GM12878 (cell line): ENCODE data around the gene CCDC149. TPM values are rescaled to one million over a fixed set of nuclear protein-coding genes. Genes with fewer than 3 reads are reported as not detected.

ENCODE experiments used
- ATAC-seq: fragments of 200-7000 bp; cut with Tn5 transposase; 3 replicates; pipeline ENCODE4 v1.9.1; 2020; ENCODE audit warnings: mild to moderate bottlenecking, moderate library complexity
- BruUV-seq: library from RNA; stranded (reverse); fragments of 400-500 nt; replicated peaks from 2 replicates; lab custom pipeline; 2021; lab: Mats Ljungman, UMichigan
- CTCF ChIA-PET: fragments of 300-600 bp; sonication (Branson Sonifier 250); formaldehyde crosslinking; extraction: SDS; loops from one replicate; lab custom pipeline; 2021; ENCODE audit warnings: inconsistent platforms; lab: Yijun Ruan, JAX
- POLR2A ChIA-PET: fragments of 350-600 bp; formaldehyde crosslinking; extraction: SDS; loops from one replicate; lab custom pipeline; 2021; ENCODE audit warnings: inconsistent platforms; lab: Charles Lee
- RAD21 ChIA-PET: fragments of 300-600 bp; sonication (Branson Sonifier 250); formaldehyde crosslinking; loops from one replicate; lab custom pipeline; 2023; ENCODE audit warnings: antibody characterized with exemption; ENCODE audit not compliant: unreplicated experiment; lab: Charles Lee
- SMC1A ChIA-PET: fragments of 300-600 bp; sonication (Branson Sonifier 250); formaldehyde crosslinking; loops from one replicate; lab custom pipeline; 2023; ENCODE audit not compliant: unreplicated experiment, uncharacterized antibody; lab: Charles Lee
- DNase-seq: peaks from one replicate; pipeline ENCODE4 v3.0.0-alpha.2; 2011; ENCODE audit warnings: low read depth, low spot score
- FAIRE-seq: peaks from 3 replicates; lab custom pipeline; 2011; peaks lifted over from hg19 to GRCh38; lab: Jason Lieb, UNC
- H2AFZ ChIP-seq: 2 replicates; pipeline ENCODE4 v1.6.0; 2011; ENCODE audit warnings: low read depth, low read length, control low read depth; ENCODE audit not compliant: control insufficient read depth
- H3K27ac ChIP-seq: 2 replicates; pipeline ENCODE4 v1.5.1; 2011; ENCODE audit warnings: control low read depth; ENCODE audit not compliant: control insufficient read depth, insufficient read depth
- H3K27me3 ChIP-seq, 2 experiments: replicated peaks in 1 of 2; 2 replicates each; pipeline versions ENCODE4 v1.6.0 to v1.6.1; 2011; ENCODE audit warnings: low read length in 1 of 2; ENCODE audit not compliant: control insufficient read depth in 2 of 2, insufficient read depth in 2 of 2
- H3K36me3 ChIP-seq, 2 experiments: 2 replicates each; pipeline ENCODE4 v1.5.1; 2011; ENCODE audit warnings: low read length in 1 of 2; ENCODE audit not compliant: control insufficient read depth in 2 of 2, insufficient read depth in 2 of 2
- H3K4me1 ChIP-seq: 2 replicates; pipeline ENCODE4 v1.6.1; 2011; ENCODE audit warnings: mild to moderate bottlenecking, low read length, moderate library complexity, mixed read lengths; ENCODE audit not compliant: control insufficient read depth, insufficient read depth
- H3K4me2 ChIP-seq: 2 replicates; pipeline ENCODE4 v1.6.0; 2011; ENCODE audit warnings: control low read depth; ENCODE audit not compliant: control insufficient read depth, insufficient read depth
- H3K4me3 ChIP-seq: fragments of 200-600 bp; sonication (generic); 2 replicates; pipeline ENCODE4 v1.5.1; 2016
- H3K79me2 ChIP-seq: 2 replicates; pipeline ENCODE4 v1.6.0; 2011; ENCODE audit warnings: low read length; ENCODE audit not compliant: control insufficient read depth, insufficient read depth
- H3K9ac ChIP-seq: 2 replicates; pipeline ENCODE4 v1.8.0; 2011; ENCODE audit warnings: low read length, control low read depth, mixed read lengths; ENCODE audit not compliant: control insufficient read depth, insufficient read depth
- H3K9me3 ChIP-seq: replicated peaks from 3 replicates; pipeline ENCODE4 v1.5.1; 2011; ENCODE audit warnings: mild to moderate bottlenecking, low read length; ENCODE audit not compliant: control insufficient read depth, insufficient read depth
- H4K20me1 ChIP-seq: 2 replicates; pipeline ENCODE4 v1.6.0; 2011; ENCODE audit not compliant: control insufficient read depth, insufficient read depth
- ATF7 ChIP-seq: fragments of 450-650 bp; IDR thresholded peaks from 2 replicates; pipeline ENCODE4 v1.6.1; 2016; ENCODE audit warnings: low read depth, mild to moderate bottlenecking
- BCL3 ChIP-seq: IDR thresholded peaks from 2 replicates; pipeline ENCODE4 v1.6.1; 2011; ENCODE audit warnings: borderline replicate concordance, low read depth, mild to moderate bottlenecking, moderate library complexity, low read length; ENCODE audit not compliant: insufficient read depth, poor library complexity, severe bottlenecking
- CREM ChIP-seq: IDR thresholded peaks from 2 replicates; pipeline ENCODE4 v1.6.1; 2014; ENCODE audit warnings: antibody characterized with exemption, low read depth
- CTCF ChIP-seq, 3 experiments: IDR thresholded peaks in 2 of 3; conservative IDR thresholded peaks in 1 of 3; 2 replicates each; pipeline ENCODE4 v1.5.1; 2011; ENCODE audit warnings: low read depth in 3 of 3, low read length in 3 of 3, mild to moderate bottlenecking in 3 of 3, control low read depth in 2 of 3, moderate library complexity in 2 of 3, inconsistent platforms in 1 of 3, mixed read lengths in 1 of 3; ENCODE audit not compliant: control insufficient read depth in 2 of 3, insufficient read depth in 1 of 3; ENCODE audit errors: extremely low read depth in 1 of 3
- FOXM1 ChIP-seq: IDR thresholded peaks from 2 replicates; pipeline ENCODE4 v1.6.1; 2012; ENCODE audit warnings: low read depth, mild to moderate bottlenecking, inconsistent platforms, low read length, moderate library complexity
- MXI1 ChIP-seq: fragments of 150-350 bp; IDR thresholded peaks from 2 replicates; pipeline ENCODE4 v1.6.1; 2011; ENCODE audit warnings: low read depth, mild to moderate bottlenecking, inconsistent platforms, low read length, improper control_type of control experiment
- NFYA ChIP-seq: IDR thresholded peaks from 2 replicates; pipeline ENCODE4 v1.6.1; 2011; ENCODE audit warnings: low read depth, mild to moderate bottlenecking, low read length, improper control_type of control experiment, borderline replicate concordance
- NR2C1 ChIP-seq: fragments of 450-650 bp; IDR thresholded peaks from 2 replicates; pipeline ENCODE4 v1.6.1; 2017; ENCODE audit warnings: antibody characterized with exemption, mild to moderate bottlenecking, moderate library complexity
- PKNOX1 ChIP-seq: fragments of 450-650 bp; IDR thresholded peaks from 2 replicates; pipeline ENCODE4 v1.6.1; 2016; ENCODE audit warnings: mild to moderate bottlenecking
- POU2F2 ChIP-seq: IDR thresholded peaks from 3 replicates; pipeline ENCODE4 v1.6.1; 2011; ENCODE audit warnings: low read depth, mild to moderate bottlenecking, low read length, borderline replicate concordance
- RCOR1 ChIP-seq: conservative IDR thresholded peaks from 2 replicates; pipeline ENCODE4 v1.6.1; 2012; ENCODE audit warnings: low read depth, low read length, improper control_type of control experiment
- RELA ChIP-seq: fragments of 450-650 bp; IDR thresholded peaks from 2 replicates; pipeline ENCODE4 v1.8.0; 2014; ENCODE audit warnings: borderline replicate concordance; ENCODE audit not compliant: partially characterized antibody
- SIX5 ChIP-seq: IDR thresholded peaks from 2 replicates; pipeline ENCODE4 v1.6.1; 2011; ENCODE audit warnings: mild to moderate bottlenecking, low read depth, low read length, moderate library complexity; ENCODE audit not compliant: severe bottlenecking
- SP1 ChIP-seq: IDR thresholded peaks from one replicate; pipeline ENCODE4 v1.6.1; 2011; ENCODE audit warnings: low read depth, low read length
- SUPT20H ChIP-seq: IDR thresholded peaks from 2 replicates; pipeline ENCODE4 v1.6.1; 2011; ENCODE audit warnings: low read depth, mild to moderate bottlenecking, low read length, moderate library complexity, borderline replicate concordance; ENCODE audit not compliant: control insufficient read depth
- USF1 ChIP-seq: IDR thresholded peaks from 2 replicates; pipeline ENCODE4 v1.6.1; 2011; ENCODE audit warnings: borderline replicate concordance, low read depth, mild to moderate bottlenecking, moderate library complexity, mixed read lengths, low read length; ENCODE audit not compliant: insufficient read depth; ENCODE audit errors: extremely low read length
- USF2 ChIP-seq: IDR thresholded peaks from 2 replicates; pipeline ENCODE4 v1.6.1; 2011; ENCODE audit warnings: low read depth, low read length, improper control_type of control experiment, borderline replicate concordance
- YY1 ChIP-seq: IDR thresholded peaks from 2 replicates; pipeline ENCODE4 v1.6.1; 2011; ENCODE audit warnings: low read depth, mild to moderate bottlenecking, low read length
- WGBS: methylation state at CpG from one replicate; pipeline ENCODE4 v1.1.6; 2016; ENCODE audit warnings: low lambda C conversion rate; ENCODE audit not compliant: insufficient replicate concordance, insufficient coverage; ENCODE audit errors: missing lambda C conversion rate; 5-methylcytosine and 5-hydroxymethylcytosine counted together
- in situ Hi-C: fragments of 300-500 bp; cut with MboI; formaldehyde crosslinking; loops from 9 replicates; pipeline ENCODE4 v1.14.3; 2018; ENCODE audit warnings: mixed read lengths
- intact Hi-C: fragments of 100-400 bp; cut with micrococcal nuclease; formaldehyde crosslinking; loops from one replicate; pipeline ENCODE4 v1.14.2; 2022; ENCODE audit not compliant: unreplicated experiment
- polyA plus RNA-seq, 11 experiments: library from polyadenylated mRNA; depleted of rRNA in 4 of 11; unstranded in 6 of 11; stranded (reverse) in 5 of 11; fragments of >200 nt; fragmentation: Nextera tagmentation in 4 of 11; fragmentation: Illumina TruSeq in 1 of 11; extraction: Ambion mirVana in 4 of 11; extraction: Trizol in 1 of 11; gene quantifications; 1 replicate in 1 of 11; 2 replicates in 10 of 11; pipeline versions ENCODE4 v1.2.1 to v1.2.3, GENCODE V29; 2011 to 2016; ENCODE audit warnings: inconsistent platforms in 2 of 11, missing spikeins in 2 of 11, low read depth in 1 of 11
- total RNA-seq, 4 experiments: library from RNA; depleted of rRNA in 3 of 4; stranded (reverse); fragments of >200 nt in 3 of 4; fragmentation: Illumina TruSeq in 1 of 4; extraction: Trizol in 1 of 4; gene quantifications; 2 replicates each; pipeline versions ENCODE4 v1.2.1 to v1.2.3, GENCODE V29; 2013 to 2021

CCDC149 gene
- total and polyA plus RNA-seq, 10 of the 15 experiments (the other 5 are each of a cell fraction or from before 2014, with no cell fraction given) = 0.03 to 0.04 (median 0.04) TPM; not detected in 7

GRCh38 chr4:24894846-24895245, 18.0 kb downstream of the CCDC149 start (continued):
- TF ChIP-seq FOXM1 (no peak), YY1 (no peak), POU2F2 (no peak), BCL3 (no peak), RELA (no peak), NR2C1 (no peak), SIX5 (no peak)

GRCh38 chr4:24894243-24894642, 18.6 kb downstream of the CCDC149 start:
- SMC1A ChIA-PET = no interaction called here
- TF ChIP-seq USF2 (no peak), SP1 (no peak), MXI1 (no peak), ATF7 (no peak), PKNOX1 (no peak), CTCF (IDR thresholded peaks at IDR 0.05 in 2 of 3, conservative IDR thresholded peaks at IDR 0.05 in 1 of 3; ENCODE audit: control insufficient read depth in 2 of 3, extremely low read depth in 1 of 3, insufficient read depth in 1 of 3, low read depth in 3 of 3, low read length in 3 of 3) (no peak), CREM (no peak), NFYA (no peak), USF1 (no peak), RCOR1 (no peak), SUPT20H (no peak)

More at GRCh38 chr4:24894243-24894642, 18.6 kb downstream of the CCDC149 start:
- intact Hi-C loops = no loop called here
- in situ Hi-C loops = no loop called here
- Histone ChIP-seq H3K27ac (no peak overlapping the region), H2AFZ (no peak overlapping the region), H3K9ac (no peak overlapping the region), H4K20me1 (no peaks in the 10 kb centered on the region), H3K27me3 (no peaks in the 10 kb centered on the region; a peak in 1 of 4 replicates), H3K4me3 (no peak overlapping the region), H3K79me2 (no peaks in the 10 kb centered on the region), H3K36me3 (no peaks in the 10 kb centered on the region), H3K9me3 (no peaks in the 10 kb centered on the region), H3K4me2 (no peak overlapping the region), H3K4me1 (no peaks in the 10 kb centered on the region)
- ChIA-PET RAD21 (no interaction called here), POLR2A (no interaction called here), CTCF (no interaction called here)
- WGBS = 43% methylated on average over 1 of the region's 1 CpG
- FAIRE-seq (no peak), ATAC-seq (no peak), DNase-seq (no peak)
- BruUV-seq = no TSS peak
